Keratinocyte (primary cell): ENCODE results near the gene GTF2H4. TPM values are rescaled to one million over a fixed set of nuclear protein-coding genes. Genes with fewer than 3 reads are reported as not detected.
"Not testable (repeated sequence)": the region's sequence is repeated elsewhere in the genome, so short reads cannot be mapped to it uniquely, and the experiment has no call there.

Experiments
- DNase-seq: peaks from one replicate; pipeline ENCODE4 v3.0.0-alpha.2; 2011; ENCODE audit warnings: low read depth, missing footprints, low spot score
- FAIRE-seq: peaks from 2 replicates; lab custom pipeline; 2011; peaks lifted over from hg19 to GRCh38; lab: Jason Lieb, UNC
- H2AFZ ChIP-seq: 2 replicates; pipeline ENCODE4 v1.6.0; 2012; ENCODE audit warnings: low read length, control low read depth, inconsistent platforms; ENCODE audit not compliant: control insufficient read depth
- H3K27ac ChIP-seq: 2 replicates; pipeline ENCODE4 v1.5.1; 2011; ENCODE audit warnings: low read length; ENCODE audit not compliant: control insufficient read depth, insufficient read depth
- H3K27me3 ChIP-seq: 3 replicates; pipeline ENCODE4 v1.6.0; 2011; ENCODE audit warnings: low read length; ENCODE audit not compliant: control insufficient read depth, insufficient read depth; ENCODE audit errors: extremely low read depth
- H3K36me3 ChIP-seq, 2 experiments: 2 replicates in 1 of 2; 3 replicates in 1 of 2; pipeline ENCODE4 v1.5.1; 2011; ENCODE audit warnings: low read length in 2 of 2, mild to moderate bottlenecking in 1 of 2; ENCODE audit not compliant: control insufficient read depth in 2 of 2, insufficient read depth in 2 of 2; ENCODE audit errors: extremely low read depth in 1 of 2
- H3K4me1 ChIP-seq: 3 replicates; pipeline ENCODE4 v1.5.1; 2011; ENCODE audit warnings: low read length; ENCODE audit not compliant: control insufficient read depth, insufficient read depth; ENCODE audit errors: extremely low read depth
- H3K4me2 ChIP-seq: 3 replicates; pipeline ENCODE4 v1.6.0; 2011; ENCODE audit warnings: low read depth, low read length; ENCODE audit not compliant: control insufficient read depth, insufficient read depth; ENCODE audit errors: extremely low read depth
- H3K4me3 ChIP-seq, 3 experiments: fragments of 200-600 bp in 1 of 3; sonication (generic) in 1 of 3; 2 replicates in 2 of 3; 3 replicates in 1 of 3; pipeline ENCODE4 v1.5.1; 2011 to 2016; ENCODE audit warnings: low read length in 3 of 3, mild to moderate bottlenecking in 3 of 3, control low read depth in 2 of 3, inconsistent platforms in 1 of 3, low read depth in 1 of 3, mixed read lengths in 1 of 3, mixed run types in 1 of 3, moderate library complexity in 1 of 3; ENCODE audit not compliant: control insufficient read depth in 2 of 3, insufficient read depth in 2 of 3; ENCODE audit errors: extremely low read depth in 1 of 3
- H3K79me2 ChIP-seq: 2 replicates; pipeline ENCODE4 v1.6.0; 2012; ENCODE audit warnings: low read length; ENCODE audit not compliant: control insufficient read depth, insufficient read depth
- H3K9ac ChIP-seq: 3 replicates; pipeline ENCODE4 v1.6.0; 2011; ENCODE audit warnings: low read length; ENCODE audit not compliant: control insufficient read depth, insufficient read depth; ENCODE audit errors: extremely low read depth
- H3K9me1 ChIP-seq: 3 replicates; pipeline ENCODE4 v1.6.0; 2011; ENCODE audit warnings: low read length; ENCODE audit not compliant: control insufficient read depth, insufficient read depth; ENCODE audit errors: extremely low read depth
- H3K9me3 ChIP-seq: 2 replicates; pipeline ENCODE4 v1.5.1; 2012; ENCODE audit warnings: low read depth, low read length; ENCODE audit not compliant: control insufficient read depth
- H4K20me1 ChIP-seq: 3 replicates; pipeline ENCODE4 v1.6.0; 2011; ENCODE audit warnings: low read length; ENCODE audit not compliant: control insufficient read depth, insufficient read depth; ENCODE audit errors: extremely low read depth
- CTCF ChIP-seq, 3 experiments: IDR thresholded peaks in 1 of 3; conservative IDR thresholded peaks in 1 of 3; optimal IDR thresholded peaks in 1 of 3; 2 replicates in 2 of 3; 3 replicates in 1 of 3; pipeline versions ENCODE3 to v1.5.1; 2011; ENCODE audit warnings: low read length in 3 of 3, mild to moderate bottlenecking in 3 of 3, moderate library complexity in 2 of 3, control low read depth in 1 of 3, inconsistent platforms in 1 of 3; ENCODE audit not compliant: insufficient read depth in 2 of 3; ENCODE audit errors: extremely low read depth in 1 of 3
- EZH2 ChIP-seq: IDR thresholded peaks from one replicate; pipeline ENCODE4 v1.6.1; 2012; ENCODE audit warnings: inconsistent platforms, mild to moderate bottlenecking, low read length, moderate library complexity
- dilution Hi-C: fragments of 300-500 bp; cut with MboI; formaldehyde crosslinking; loops from one replicate; pipeline ENCODE4 v1.7.0; 2020; ENCODE audit warnings: low sequenced_read_pairs; ENCODE audit not compliant: extremely low pct_ligation_motif_present
- polyA plus RNA-seq, 5 experiments: library from polyadenylated mRNA; depleted of rRNA in 3 of 5; stranded (reverse) in 3 of 5; stranded (forward) in 1 of 5; unstranded in 1 of 5; fragments of >200 nt; gene quantifications; 1 replicate in 1 of 5; 2 replicates in 3 of 5; 3 replicates in 1 of 5; pipeline versions ENCODE4 v1.2.1 to v1.2.3, GENCODE V29; 2011 to 2012; ENCODE audit warnings: missing spikeins in 2 of 5, low read depth in 1 of 5, low replicate concordance in 1 of 5

The GTF2H4 gene
- polyA plus RNA-seq, 1 donor (not counting 4 experiments of a cell fraction or from before 2014, with no cell fraction given): 38.7 TPM

GRCh38 chr6:30922447-30922852, 14.4 kb downstream of the GTF2H4 start:
- Histone ChIP-seq H3K9ac (no peak overlapping the region), H3K9me3 (no peaks in the 10 kb centered on the region), H3K4me2 (peak overlapping the region; percentile 11), H3K79me2 (no peaks in the 10 kb centered on the region), H3K27ac (no peak overlapping the region), H3K4me3 (no peak overlapping the region), H3K36me3 (peaks cover 16 to 42% of the 10 kb centered on the region in 2 experiments), H2AFZ (no peak overlapping the region), H3K9me1 (peaks cover 2% of the 10 kb centered on the region), H4K20me1 (no peaks in the 10 kb centered on the region), H3K4me1 (peaks cover 24% of the 10 kb centered on the region), H3K27me3 (no peaks in the 10 kb centered on the region)
- FAIRE-seq (peak; percentile 75), DNase-seq (peak; percentile 81)
- TF ChIP-seq EZH2 (no peak), CTCF (optimal IDR thresholded peaks at IDR 0.05 in 1 of 3, IDR thresholded peaks at IDR 0.05 in 1 of 3, conservative IDR thresholded peaks at IDR 0.05 in 1 of 3; ENCODE audit: extremely low read depth in 1 of 3, insufficient read depth in 2 of 3, low read length in 3 of 3) (peak; percentile 16 to 55 (median 43))
- dilution Hi-C loops: no loop called here

- DNase-seq, H3K4me3 ChIP-seq, H3K4me2 ChIP-seq, H3K9me1 ChIP-seq, H3K9ac ChIP-seq, dilution Hi-C loops, H3K27ac ChIP-seq, H3K9me3 ChIP-seq, H3K27me3 ChIP-seq, FAIRE-seq, H3K79me2 ChIP-seq, H4K20me1 ChIP-seq, H2AFZ ChIP-seq: not testable (repeated sequence)
- H3K4me1 ChIP-seq: peaks cover 24% of the 10 kb centered on the region
- H3K36me3 ChIP-seq: peaks cover 15 to 36% of the 10 kb centered on the region in 2 experiments
Measured at GRCh38 chr6:30924040-30924627, 16.1 kb downstream of the GTF2H4 start.

GRCh38 chr6:30926644-30927043, 18.6 kb downstream of the GTF2H4 start:
- dilution Hi-C loops: loop anchor here (25.0 kb wide), 1 partner anchor 136 kb away; no protein-coding TSS in a partner anchor
- Histone ChIP-seq H3K36me3 (peaks cover 13 to 22% of the 10 kb centered on the region in 2 experiments), H2AFZ (no peak overlapping the region), H3K9me1 (peaks cover 2% of the 10 kb centered on the region), H3K9ac (no peak overlapping the region), H3K79me2 (no peaks in the 10 kb centered on the region), H3K9me3 (no peaks in the 10 kb centered on the region), H4K20me1 (no peaks in the 10 kb centered on the region), H3K27ac (no peak overlapping the region), H3K4me1 (peaks cover 24% of the 10 kb centered on the region), H3K4me2 (no peak overlapping the region), H3K4me3 (no peak overlapping the region), H3K27me3 (no peaks in the 10 kb centered on the region)
- peak; percentile 51 for FAIRE-seq
- no peak for DNase-seq
- TF ChIP-seq CTCF (optimal IDR thresholded peaks at IDR 0.05 in 1 of 3, IDR thresholded peaks at IDR 0.05 in 1 of 3, conservative IDR thresholded peaks at IDR 0.05 in 1 of 3; ENCODE audit: extremely low read depth in 1 of 3, insufficient read depth in 2 of 3, low read length in 3 of 3) (no peak), EZH2 (no peak)

GRCh38 chr6:30927080-30927479, 19.1 kb downstream of the GTF2H4 start:
- not testable (repeated sequence) for H4K20me1 ChIP-seq, H3K9me1 ChIP-seq, FAIRE-seq, H3K27ac ChIP-seq, H3K9ac ChIP-seq, H2AFZ ChIP-seq, H3K4me3 ChIP-seq, H3K9me3 ChIP-seq, H3K79me2 ChIP-seq, DNase-seq, H3K4me2 ChIP-seq, H3K27me3 ChIP-seq
- dilution Hi-C loops: loop anchor here (25.0 kb wide), 1 partner anchor 135 kb away; no protein-coding TSS in a partner anchor
- Histone ChIP-seq H3K36me3 (peaks cover 13 to 21% of the 10 kb centered on the region in 2 experiments), H3K4me1 (peaks cover 20% of the 10 kb centered on the region)
